GM18870 (cell line): ENCODE results near the gene HAS3.
"Not testable (repeated sequence)": the region's sequence is repeated elsewhere in the genome, so short reads cannot be mapped to it uniquely, and the experiment has no call there.

Experiments
- ATAC-seq: cut with Tn5 transposase; IDR thresholded peaks from one replicate; pipeline ENCODE4 v1.9.1; 2021; ENCODE audit warnings: moderate library complexity; ENCODE audit not compliant: unreplicated experiment

The HAS3 gene

DNA sequence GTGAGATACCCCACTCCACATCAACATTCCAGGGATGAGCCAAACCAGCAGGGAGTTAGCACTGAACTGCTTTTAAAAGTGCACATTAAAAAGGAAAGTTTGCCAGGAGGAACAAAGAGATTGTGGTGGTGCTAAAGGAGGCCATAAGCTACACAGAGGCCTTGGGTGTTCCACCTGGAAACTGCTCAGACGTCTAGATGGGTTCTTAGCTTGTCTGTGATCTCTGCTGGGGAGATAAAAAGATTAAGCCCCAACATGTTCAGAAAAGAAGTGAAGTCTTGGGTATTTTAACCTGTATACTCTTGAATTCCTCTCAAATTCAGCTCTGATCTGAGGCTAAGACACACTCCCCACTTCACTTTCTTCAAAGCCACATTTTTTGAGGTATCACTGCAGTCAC is 10.4 kb downstream of the HAS3 start:
- ATAC-seq: no peak

DNA sequence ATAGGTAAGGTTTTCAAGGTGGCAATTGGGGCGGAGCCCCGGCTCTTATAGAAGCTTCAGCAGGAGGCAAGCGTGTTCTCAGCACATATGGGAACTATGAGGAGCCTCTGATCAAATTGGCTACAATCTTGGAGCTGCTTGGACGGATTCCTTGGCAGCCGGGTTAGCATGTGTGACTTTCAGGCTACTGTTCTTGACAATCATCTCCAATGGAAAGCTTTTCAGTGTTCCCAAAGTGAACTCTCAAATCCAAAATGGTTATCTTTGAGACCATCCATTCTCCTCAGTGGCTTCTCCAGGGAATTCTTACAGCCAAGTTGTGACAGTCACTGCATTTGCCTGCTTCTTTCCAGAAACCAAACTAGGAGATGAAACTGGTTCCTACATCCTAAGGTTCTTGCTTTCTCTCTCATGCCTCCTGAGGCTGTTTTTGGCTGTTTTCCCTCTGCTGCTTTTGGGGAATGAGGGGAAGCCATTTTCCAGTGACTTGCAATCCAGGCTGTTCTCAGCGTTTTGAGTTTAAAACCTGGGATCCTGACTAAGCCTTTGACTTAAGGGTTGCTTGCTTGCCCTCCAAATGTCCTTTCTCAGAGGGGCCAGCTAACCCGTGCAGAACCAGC is 10.9 kb downstream of the HAS3 start:
- no peak for ATAC-seq

DNA sequence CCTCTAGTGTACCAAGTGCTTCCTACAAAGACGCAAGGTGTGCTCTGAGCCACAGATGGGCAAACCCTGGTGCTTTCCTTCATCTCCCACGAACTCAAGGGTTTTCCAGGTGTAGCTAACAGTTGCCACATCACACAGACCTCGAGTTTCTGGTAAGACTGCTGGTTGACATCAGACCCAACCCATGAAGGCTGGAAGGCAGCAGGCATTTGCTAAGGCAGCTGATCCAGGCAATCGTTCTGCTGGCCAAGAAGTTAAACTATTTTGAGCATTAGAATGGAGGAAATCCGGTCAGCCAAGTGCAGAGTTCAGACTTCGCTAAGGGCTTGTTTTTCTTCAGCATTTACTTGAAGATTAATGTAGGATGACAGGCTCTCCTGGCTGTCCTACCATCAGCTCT is 11.5 kb downstream of the HAS3 start:
- ATAC-seq: no peak

DNA sequence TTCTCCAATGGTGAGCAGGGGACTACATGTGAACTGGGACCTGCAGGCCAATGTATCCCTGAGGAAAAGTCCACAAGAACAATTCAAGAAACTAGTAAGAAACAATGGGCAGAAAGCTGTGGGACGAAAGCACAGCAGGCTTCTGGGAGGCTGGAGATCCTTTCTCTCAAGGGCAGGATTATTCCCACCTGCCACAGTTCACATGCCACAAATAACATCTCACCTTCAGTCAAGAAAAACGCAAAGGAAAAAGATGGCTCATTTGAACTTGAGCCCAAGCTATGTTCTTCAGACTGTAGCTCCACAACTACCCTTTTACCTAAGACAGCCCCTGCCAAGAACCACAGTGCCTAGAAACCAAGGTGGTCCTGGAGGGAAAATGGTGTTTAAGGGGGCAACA is 13.0 kb downstream of the HAS3 start:
- ATAC-seq: no peak

DNA sequence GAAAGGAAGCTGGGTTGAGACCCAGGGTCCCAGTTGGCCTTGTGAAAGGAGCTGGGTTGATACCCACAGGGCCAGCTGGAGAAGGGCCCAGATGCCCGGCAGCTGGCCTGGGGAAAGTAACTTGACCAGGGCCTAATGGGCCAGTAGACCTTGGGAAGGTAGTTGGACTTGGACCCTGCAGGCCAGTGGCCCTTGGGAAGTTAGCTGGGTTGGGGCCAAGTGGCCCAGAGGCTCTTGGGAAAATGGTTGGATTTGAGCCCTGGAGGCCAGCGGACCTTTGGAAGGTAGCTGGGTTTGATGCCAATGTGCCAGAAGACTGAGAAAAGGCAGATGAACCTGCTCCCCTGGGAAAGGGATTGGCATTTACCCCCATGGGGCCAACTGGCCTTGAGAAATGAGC is 13.5 kb downstream of the HAS3 start:
- ATAC-seq: no peak

DNA sequence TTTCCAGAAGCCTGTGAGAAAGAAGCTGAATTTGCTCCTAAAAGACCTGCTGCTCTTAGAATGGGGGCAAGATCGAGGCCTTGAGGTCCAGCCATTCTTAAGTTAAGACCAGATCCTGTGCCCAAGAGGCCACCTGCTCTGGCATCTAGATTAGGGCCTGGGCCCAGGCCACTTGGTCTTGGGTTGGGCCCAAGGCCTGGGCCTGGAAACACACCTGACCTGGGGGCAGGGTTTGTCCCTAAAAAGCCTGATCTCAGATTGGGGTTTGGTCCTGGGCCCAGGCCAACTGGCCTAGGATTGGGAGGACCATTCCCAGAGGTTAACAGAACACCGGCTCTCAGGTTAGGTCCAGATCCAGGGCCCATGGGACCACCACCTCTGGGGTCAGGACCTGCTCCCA is 14.1 kb downstream of the HAS3 start:
- ATAC-seq: no peak

DNA sequence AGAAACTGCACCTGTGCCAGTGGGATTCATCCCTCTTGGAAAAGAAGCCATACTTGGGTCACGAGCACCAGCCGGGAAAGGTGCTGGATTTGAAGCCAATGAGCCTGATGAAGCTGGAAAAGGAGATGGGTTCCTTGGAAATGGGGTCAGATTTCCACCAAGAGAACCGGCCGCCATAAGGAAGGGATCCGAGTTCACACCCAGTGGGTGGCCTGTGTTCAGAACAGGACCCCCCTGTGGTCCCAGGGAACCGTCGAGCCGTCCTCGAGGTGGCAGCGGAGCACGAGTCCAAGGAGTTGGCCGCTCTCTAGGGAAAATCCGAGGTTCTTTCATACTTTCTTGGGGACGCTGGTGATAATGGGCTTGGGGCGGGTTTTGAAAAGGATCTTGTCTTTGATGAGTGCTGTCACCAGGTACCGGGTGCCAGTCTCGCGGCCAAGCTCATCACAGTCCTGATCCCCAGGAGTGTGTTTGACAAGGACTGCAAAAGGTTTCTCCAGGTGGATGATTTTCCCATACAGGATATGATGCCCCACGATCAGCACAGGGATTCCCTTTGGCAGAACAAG is 14.7 kb downstream of the HAS3 start:
- ATAC-seq: no peak

DNA sequence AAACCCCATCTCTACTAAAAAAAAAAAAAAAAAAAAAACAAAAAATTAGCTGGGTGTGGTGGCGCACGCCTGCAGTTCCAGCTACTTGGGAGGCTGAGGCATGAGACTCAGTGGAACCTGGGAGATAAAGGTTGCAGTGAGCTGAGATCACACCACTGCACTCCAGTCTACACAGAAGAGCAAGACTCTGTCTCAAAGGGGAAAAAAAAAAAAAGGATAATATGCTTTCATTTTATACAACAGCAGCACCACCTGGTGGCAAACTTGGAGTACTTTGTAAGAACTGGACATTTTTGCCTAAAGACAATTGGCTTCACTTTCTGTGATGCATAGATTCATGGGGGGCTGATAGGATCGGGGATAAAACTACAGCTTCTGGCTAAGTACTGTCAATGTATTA is 18.5 kb downstream of the HAS3 start:
- ATAC-seq: no peak

DNA sequence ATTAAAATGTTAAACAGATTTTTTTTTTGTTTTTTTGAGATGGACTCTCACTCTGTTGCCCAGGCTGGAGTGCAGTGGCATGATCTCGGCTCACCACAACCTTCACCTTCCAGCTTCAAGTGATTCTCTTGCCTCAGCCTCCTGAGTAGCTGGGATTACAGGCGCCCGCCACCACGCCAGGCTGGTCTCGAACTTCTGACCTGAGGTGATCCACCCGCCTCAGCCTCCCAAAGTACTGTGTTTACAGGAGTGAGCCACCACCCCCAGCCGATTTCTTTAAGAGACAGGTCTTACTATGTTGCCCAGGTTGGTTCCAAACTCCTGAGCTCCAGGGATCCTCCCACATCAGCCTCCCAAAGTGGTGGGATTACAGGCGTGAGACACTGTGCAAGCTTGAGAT is 19.0 kb downstream of the HAS3 start:
- ATAC-seq: not testable (repeated sequence)

DNA sequence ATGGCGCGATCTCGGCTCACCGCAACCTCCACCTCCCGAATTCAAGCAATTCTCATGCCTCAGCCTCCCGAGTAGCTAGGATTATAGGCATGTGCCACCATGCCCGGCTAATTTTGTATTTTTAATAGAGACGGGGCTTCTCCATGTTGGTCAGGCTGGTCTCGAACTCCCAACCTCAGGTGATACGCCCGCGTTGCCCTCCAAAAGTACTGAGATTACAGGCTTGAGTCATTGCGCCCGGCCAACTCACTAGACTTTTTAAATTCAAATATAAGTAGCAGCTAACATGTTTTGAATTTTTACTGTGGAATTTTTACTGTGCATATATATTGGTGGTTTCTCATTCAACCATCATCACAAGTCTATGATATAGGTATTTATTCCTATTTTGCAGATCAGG is 19.5 kb downstream of the HAS3 start:
- not testable (repeated sequence) for ATAC-seq

DNA sequence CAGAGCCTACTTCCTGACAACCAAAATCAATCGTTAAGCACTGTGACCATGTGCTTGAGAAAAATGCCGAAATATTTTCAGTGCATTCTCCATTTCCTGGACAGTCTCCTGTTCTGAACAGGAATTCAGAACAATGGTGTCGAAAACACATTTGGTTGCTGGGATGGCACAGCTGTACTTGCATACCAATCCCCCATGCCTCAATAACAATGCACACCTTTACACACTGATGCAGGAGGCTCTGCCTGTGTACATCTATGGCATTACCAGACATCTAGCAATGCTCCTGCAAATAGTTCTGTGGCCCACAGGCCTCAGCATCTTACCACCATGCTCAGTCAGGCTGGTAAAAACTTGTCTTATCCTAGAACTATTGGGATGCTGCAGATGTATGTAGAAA is 20.8 kb downstream of the HAS3 start:
- ATAC-seq: no peak

DNA sequence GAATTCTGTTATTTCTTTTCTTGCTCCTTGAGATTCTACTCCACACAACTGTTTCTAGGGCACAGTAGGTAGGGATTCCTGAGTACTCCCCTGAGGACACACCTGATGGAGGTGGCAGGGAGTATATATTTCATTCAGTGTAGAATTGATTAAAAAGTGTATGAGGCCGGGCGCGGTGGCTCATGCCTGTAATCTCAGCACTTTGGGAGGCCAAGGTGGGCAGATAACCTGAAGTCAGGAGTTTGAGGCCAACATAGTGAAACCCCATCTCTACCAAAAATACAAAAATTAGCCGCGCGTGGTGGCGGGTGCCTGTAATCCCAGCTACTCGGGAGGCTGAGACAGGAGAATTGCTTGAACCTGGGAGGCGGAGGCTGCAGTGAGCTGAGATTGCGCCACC is 21.3 kb downstream of the HAS3 start:
- ATAC-seq: not testable (repeated sequence)

DNA sequence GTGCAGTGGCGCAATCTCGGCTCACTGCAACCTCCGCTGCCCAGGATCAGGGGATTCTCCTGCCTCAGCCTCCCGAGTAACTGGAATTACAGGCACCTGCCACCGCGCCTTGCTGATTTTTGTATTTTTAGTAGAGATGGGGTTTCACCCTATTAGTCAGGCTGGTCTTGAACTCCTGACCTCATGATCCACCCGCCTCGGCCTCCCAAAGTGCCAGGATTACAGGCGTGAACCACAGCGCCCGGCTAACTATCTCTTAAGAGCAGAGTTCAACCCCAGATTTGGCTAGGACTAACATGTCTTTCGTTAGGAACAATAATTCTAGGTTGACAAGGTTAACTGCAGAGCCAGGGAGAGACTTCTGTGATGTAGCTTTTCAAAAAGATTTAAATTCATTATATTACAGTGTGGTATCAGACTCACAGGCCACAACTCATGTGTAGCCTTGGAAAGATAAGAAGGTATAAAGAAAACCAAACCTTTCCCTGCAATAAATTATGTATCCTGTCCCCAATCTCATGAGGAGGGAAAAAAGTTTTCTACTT is 22.6 kb downstream of the HAS3 start:
- ATAC-seq: no peak

DNA sequence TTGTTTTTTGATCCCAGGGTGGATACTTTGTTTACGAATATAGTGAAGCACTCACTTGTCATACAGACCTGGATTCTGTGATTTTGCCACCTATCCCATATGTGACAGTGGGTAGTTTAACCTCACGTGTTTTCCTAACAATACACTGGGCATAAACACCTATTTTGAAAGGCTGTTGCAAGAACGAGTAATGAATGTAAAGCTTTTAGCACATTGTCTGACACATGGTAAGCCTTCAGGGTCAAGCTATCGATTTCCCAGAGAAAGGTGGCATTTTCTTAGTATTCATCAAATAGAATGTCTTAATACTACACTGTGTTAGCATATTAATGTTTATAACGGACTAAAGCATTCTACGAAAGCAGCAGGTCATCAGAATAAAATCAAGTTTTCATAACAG is 25.0 kb downstream of the HAS3 start:
- no peak for ATAC-seq

DNA sequence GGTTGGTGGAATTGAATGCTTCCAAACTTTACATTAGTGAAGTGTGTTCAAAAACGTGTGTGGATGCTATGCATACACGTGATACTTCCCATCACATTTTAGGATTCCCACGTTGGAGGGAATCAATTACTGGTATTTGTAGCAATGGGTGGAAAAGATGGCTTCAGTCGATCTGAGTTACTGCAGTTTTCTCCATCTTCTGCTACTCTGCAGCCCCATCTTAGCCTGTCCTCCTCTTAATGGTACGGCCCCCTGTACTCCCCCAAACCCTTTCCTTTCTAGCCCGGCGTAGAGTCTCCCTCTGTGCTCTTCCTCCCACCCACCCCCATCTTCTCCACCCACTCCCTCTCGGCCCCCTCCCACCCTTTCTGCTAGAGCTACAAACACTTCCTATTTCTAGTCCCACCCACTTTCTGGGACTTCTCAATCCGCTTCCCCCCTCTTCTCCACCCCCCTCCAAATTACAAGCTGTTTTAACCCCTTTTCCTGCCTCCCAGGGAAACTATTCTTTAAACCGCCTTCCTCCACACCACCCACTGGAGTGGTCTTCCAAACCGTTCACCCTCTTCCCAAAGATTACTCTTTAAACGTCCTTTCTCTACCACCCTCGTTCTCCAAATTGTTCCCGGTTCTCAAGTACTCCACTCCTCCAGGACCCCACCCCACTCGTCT is 25.9 kb downstream of the HAS3 start:
- ATAC-seq: no peak

DNA sequence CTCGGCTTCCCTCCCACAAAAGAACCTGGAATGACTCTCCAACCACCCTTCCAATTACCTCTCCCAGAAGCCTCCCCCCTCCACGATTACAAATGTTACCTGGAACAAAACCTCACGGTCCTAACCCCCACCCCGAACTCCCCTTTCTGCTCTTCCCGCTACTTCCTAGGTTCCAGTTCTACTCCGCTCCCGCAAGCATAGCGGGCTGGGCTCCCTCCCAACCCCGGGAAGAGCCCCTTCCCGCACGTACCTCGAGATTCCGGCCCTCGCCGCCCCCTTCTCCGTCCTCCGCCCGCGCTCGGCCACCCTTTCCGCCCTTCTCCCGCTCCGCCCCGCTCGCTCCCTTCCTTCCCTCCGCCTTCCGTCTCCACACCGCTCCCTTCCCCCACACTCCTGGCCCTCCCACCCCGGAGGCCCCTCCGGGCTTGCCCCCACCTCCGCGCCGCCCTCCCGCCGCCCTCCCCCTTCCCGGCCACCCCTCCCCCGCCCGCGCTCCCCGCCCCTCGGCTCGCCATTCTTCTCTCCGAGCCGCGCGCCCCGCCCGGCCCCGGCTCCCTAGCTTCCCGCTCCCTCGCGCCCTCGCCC is 26.5 kb downstream of the HAS3 start:
- ATAC-seq: no peak

DNA sequence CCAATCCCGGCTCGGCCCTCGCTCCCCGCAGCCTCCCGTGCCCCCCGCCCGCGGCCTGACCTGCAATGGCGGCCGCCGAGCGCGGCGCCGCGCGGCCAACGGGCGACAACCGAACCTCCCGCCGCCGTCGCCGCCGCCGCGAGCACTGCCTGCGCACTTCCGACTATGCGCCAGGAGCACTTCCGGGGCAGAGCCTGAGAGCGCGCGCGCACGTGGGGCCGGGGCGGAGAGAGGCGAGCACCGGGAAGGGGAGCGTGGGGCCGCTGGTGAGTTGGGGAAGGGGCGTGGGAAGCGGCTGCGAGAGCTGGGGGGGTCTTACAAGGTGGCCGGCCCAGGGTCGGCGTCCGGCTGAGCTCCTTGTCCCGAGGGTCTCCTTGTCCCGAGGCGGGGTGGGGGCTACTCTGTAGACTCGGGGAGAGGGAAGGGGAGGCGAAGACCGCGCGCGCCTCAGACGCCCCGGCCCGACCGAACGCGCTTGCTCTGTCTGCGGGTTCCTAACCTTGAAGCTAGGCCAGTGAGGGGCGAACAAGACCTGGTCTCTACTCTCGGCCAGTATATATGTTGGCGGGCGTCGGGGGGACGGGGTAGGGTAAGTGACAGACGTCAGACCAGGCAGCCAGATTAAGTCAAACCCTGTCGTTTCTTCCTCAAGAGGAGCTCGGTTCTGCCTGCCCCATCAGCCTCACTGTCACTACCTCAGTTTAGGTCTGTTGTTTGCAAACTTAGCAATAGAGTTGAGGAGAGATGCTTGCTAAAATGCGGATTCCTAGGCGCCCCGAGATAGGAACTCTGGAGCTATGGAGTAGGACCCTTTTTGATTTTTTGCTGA is 27.2 kb downstream of the HAS3 start, which contains the start of the genes CHTF8 and UTP4:
Gene CHTF8, minus strand, starts transcription at position 165 of the 829 bp plus-strand sequence. CDS start 11,130 bp downstream, outside the sequence.
Gene UTP4, plus strand, starts transcription at position 226 of the 829 bp plus-strand sequence. CDS start 811 bp downstream, outside the sequence.
- no peak for ATAC-seq

DNA sequence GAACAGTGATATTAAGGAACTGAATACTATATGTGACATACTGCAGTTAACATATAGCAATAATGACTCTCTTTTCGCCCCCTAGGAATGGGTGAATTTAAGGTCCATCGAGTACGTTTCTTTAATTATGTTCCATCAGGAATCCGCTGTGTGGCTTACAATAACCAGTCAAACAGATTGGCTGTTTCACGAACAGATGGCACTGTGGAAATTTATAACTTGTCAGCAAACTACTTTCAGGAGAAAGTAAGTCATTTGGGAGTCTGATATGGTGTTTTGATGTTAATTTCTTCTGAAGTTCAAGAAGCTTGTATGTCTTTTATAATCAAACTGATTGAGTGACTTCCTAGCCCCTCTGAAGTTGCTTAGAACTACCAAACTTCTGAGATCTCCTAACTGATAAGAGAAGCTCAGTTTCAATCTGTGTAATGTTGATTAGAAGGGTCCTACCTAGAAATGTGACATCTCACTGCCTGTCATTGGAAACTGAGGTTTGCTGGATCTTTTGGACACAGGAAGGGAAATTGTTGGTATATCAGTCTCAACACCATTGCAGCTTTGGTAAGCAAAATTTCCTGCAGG is 28.0 kb downstream of the HAS3 start:
- no peak for ATAC-seq

DNA sequence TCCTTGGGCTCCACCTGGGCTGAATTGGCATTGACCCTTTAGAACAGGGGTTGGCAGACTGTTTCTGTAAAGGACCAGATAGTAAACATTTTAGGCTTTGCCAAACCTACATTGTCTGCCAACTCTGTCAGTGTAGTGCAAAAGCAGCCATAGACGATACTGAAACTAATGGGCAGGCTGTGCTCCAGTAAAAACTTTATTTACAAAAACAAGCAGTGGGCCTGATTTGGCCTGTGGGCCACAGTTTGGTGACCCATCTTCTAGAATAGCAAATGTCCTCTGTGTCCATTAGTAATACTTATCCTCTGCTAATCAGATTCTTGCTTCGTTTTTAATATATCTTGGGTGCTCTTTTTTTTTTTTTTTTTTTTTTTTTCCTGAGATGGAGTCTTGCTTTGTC is 33.2 kb downstream of the HAS3 start:
- ATAC-seq: no peak

DNA sequence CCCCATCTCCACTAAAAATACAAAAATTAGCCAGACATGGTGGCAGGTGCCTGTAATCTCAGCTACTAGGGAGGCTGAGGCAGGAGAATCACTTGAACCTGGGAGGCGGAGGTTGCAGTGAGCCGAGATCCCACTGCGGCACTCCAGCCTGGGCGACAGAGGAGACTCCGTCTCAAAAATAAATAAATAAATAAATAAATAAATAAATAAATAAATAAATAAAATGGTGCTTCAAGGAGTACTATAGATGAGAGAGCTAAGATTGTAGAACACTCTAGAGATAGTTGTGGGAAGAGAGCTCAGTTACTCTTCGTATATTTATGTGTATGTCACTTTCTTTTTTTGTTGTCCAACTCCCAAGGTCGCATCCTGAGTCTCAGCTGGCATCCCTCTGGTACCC is 34.0 kb downstream of the HAS3 start:
- not testable (repeated sequence) for ATAC-seq
